Mesenchymal stem cell (in vitro differentiated cells and primary cell): ENCODE measurements around the gene CEP97.
A peak's percentile ranks its signal among the peaks of the same experiment; 100 is the strongest.

Experiments used
- DNase-seq: peaks from one replicate; pipeline ENCODE4 v3.0.0-alpha.2; 2013
- H2AFZ ChIP-seq: one replicate; pipeline ENCODE4 v1.6.1; 2013; ENCODE audit warnings: low read depth, mild to moderate bottlenecking, control low read depth, inconsistent platforms, low read length, moderate library complexity
- H2AK5ac ChIP-seq: 2 replicates; pipeline ENCODE4 v1.6.1; 2013; ENCODE audit warnings: low read length, moderate library complexity, mild to moderate bottlenecking, inconsistent platforms; ENCODE audit not compliant: severe bottlenecking
- H2BK120ac ChIP-seq: one replicate; pipeline ENCODE4 v1.6.1; 2013; ENCODE audit warnings: low read depth, mild to moderate bottlenecking, inconsistent platforms, low read length, moderate library complexity
- H2BK12ac ChIP-seq, 2 experiments: one replicate each; pipeline ENCODE4 v1.6.1; 2013; ENCODE audit warnings: inconsistent platforms in 2 of 2, low read length in 2 of 2, mild to moderate bottlenecking in 2 of 2, moderate library complexity in 2 of 2, control low read depth in 1 of 2
- H2BK15ac ChIP-seq: one replicate; pipeline ENCODE4 v1.6.1; 2013; ENCODE audit warnings: mild to moderate bottlenecking, low read depth, inconsistent platforms; ENCODE audit not compliant: poor library complexity, severe bottlenecking
- H2BK5ac ChIP-seq: 2 replicates; pipeline ENCODE4 v1.6.1; 2013; ENCODE audit warnings: low read depth, mild to moderate bottlenecking, low read length, control low read depth, inconsistent platforms; ENCODE audit not compliant: poor library complexity, severe bottlenecking
- H3K14ac ChIP-seq, 2 experiments: one replicate each; pipeline ENCODE4 v1.6.1; 2013; ENCODE audit warnings: inconsistent platforms in 2 of 2, low read length in 2 of 2, control low read depth in 1 of 2, mild to moderate bottlenecking in 1 of 2, moderate library complexity in 1 of 2
- H3K18ac ChIP-seq, 2 experiments: one replicate each; pipeline ENCODE4 v1.6.1; 2013; ENCODE audit warnings: inconsistent platforms in 2 of 2, low read length in 2 of 2, control low read depth in 1 of 2, low read depth in 1 of 2, mild to moderate bottlenecking in 1 of 2
- H3K23ac ChIP-seq, 2 experiments: one replicate each; pipeline ENCODE4 v1.6.1; 2013; ENCODE audit warnings: inconsistent platforms in 2 of 2, low read length in 2 of 2, mild to moderate bottlenecking in 2 of 2, moderate library complexity in 2 of 2, control low read depth in 1 of 2
- H3K27ac ChIP-seq: 2 replicates; pipeline ENCODE4 v1.5.1; 2013; ENCODE audit warnings: mild to moderate bottlenecking, moderate library complexity, low read length, control low read depth, inconsistent platforms; ENCODE audit not compliant: poor library complexity, severe bottlenecking
- H3K27me3 ChIP-seq, 2 experiments: 2 replicates each; pipeline versions ENCODE4 v1.6.1 to v1.7.0; 2013; ENCODE audit warnings: low read length in 2 of 2, mild to moderate bottlenecking in 2 of 2, moderate library complexity in 2 of 2, control low read depth in 1 of 2, inconsistent platforms in 1 of 2; ENCODE audit not compliant: control insufficient read depth in 1 of 2, insufficient read depth in 1 of 2
- H3K36me3 ChIP-seq, 2 experiments: 2 replicates each; pipeline versions ENCODE4 v1.6.1 to v1.7.0; 2013; ENCODE audit warnings: low read length in 2 of 2, control low read depth in 1 of 2, inconsistent platforms in 1 of 2, low read depth in 1 of 2, mild to moderate bottlenecking in 1 of 2; ENCODE audit not compliant: insufficient read depth in 2 of 2, control insufficient read depth in 1 of 2
- H3K4ac ChIP-seq, 2 experiments: one replicate each; pipeline ENCODE4 v1.6.1; 2013; ENCODE audit warnings: inconsistent platforms in 2 of 2, low read length in 2 of 2, mild to moderate bottlenecking in 2 of 2, moderate library complexity in 2 of 2, control low read depth in 1 of 2, low read depth in 1 of 2
- H3K4me1 ChIP-seq: 2 replicates; pipeline ENCODE4 v1.6.1; 2013; ENCODE audit warnings: low read depth, low read length, control low read depth; ENCODE audit not compliant: control insufficient read depth, insufficient read depth
- H3K4me2 ChIP-seq: 2 replicates; pipeline ENCODE4 v1.6.1; 2013; ENCODE audit warnings: low read length, mild to moderate bottlenecking, inconsistent platforms; ENCODE audit not compliant: poor library complexity, severe bottlenecking
- H3K4me3 ChIP-seq, 2 experiments: 2 replicates each; pipeline versions ENCODE4 v1.5.1 to v1.7.0; 2013; ENCODE audit warnings: low read length in 2 of 2, mild to moderate bottlenecking in 2 of 2, control low read depth in 1 of 2, low read depth in 1 of 2; ENCODE audit not compliant: insufficient read depth in 1 of 2
- H3K79me1 ChIP-seq: replicated peaks from 2 replicates; pipeline ENCODE4 v1.6.1; 2013; ENCODE audit warnings: mild to moderate bottlenecking, control low read depth, low read length, inconsistent platforms; ENCODE audit not compliant: poor library complexity, severe bottlenecking
- H3K9ac ChIP-seq: 2 replicates; pipeline ENCODE4 v1.7.0; 2013; ENCODE audit warnings: mild to moderate bottlenecking, low read length, moderate library complexity
- H3K9me3 ChIP-seq: 2 replicates; pipeline ENCODE4 v1.7.0; 2013; ENCODE audit warnings: mild to moderate bottlenecking, low read length; ENCODE audit not compliant: control insufficient read depth
- H4K8ac ChIP-seq: one replicate; pipeline ENCODE4 v1.6.1; 2013; ENCODE audit warnings: inconsistent platforms, mild to moderate bottlenecking, low read length, moderate library complexity
- H4K91ac ChIP-seq: one replicate; pipeline ENCODE4 v1.6.1; 2013; ENCODE audit warnings: mild to moderate bottlenecking, low read length, inconsistent platforms
- WGBS: methylation state at CpG from one replicate; pipeline ENCODE4 v1.1.7; 2013; ENCODE audit warnings: mixed read lengths; 5-methylcytosine and 5-hydroxymethylcytosine counted together

Gene CEP97

DNA sequence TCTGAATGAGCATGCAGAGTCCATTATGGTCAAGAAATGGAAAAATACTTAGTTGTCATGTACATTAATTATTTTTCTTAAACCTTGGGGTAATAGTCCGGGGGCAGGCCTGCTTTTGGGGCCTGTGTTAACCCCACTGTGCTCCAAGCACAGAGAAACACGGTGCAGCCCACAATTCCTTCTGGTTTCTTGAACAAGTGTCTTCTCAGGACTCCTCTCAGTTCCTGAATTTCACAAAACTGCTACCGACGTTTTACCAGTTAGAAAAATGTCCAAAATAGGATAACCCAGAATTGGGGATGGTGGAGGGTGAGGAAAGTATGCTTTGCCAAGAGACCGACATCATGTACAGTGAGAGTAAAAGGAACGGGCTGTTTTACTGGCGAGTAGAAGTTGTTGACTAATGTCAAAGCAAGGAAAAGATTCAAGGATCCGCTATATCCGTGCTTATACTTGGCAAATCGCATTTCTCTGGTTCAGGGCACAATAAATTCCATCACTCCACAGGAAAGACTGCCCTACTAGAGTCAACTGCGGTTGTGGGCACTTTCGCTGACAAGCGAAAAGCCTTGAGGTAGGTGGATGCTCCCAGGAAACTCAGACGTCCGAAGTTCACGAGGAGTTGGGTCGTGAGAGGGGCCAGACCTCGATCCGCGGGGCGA is 54.1 kb downstream of the CEP97 start:
- no peak overlapping the region for H2AK5ac ChIP-seq
- peaks cover 5% of the 10 kb centered on the region for H3K79me1 ChIP-seq
- no peaks in the 10 kb centered on the region for H3K27me3 ChIP-seq
- H2AFZ ChIP-seq = peak overlapping the region; percentile 43
- H2BK5ac ChIP-seq = no peak overlapping the region
- 35% methylated on average over 21 of the region's 21 CpGs for WGBS
- H3K9me3 ChIP-seq = no peaks in the 10 kb centered on the region
- H3K27ac ChIP-seq = peak overlapping the region; percentile 9
- peak overlapping the region; percentile 81 to 98 for H3K4me3 ChIP-seq
- no peak overlapping the region for H3K23ac ChIP-seq
- H3K4me2 ChIP-seq = peak overlapping the region; percentile 86
- H4K8ac ChIP-seq = peak overlapping the region; percentile 96
- peaks cover 2% of the 10 kb centered on the region for H3K4me1 ChIP-seq
- H2BK15ac ChIP-seq = peak overlapping the region; percentile 86
- peak overlapping the region in 1 of 2 experiments; percentile 8 for H2BK12ac ChIP-seq
- peak overlapping the region; percentile 84 for H3K9ac ChIP-seq
- peaks cover 8 to 13% of the 10 kb centered on the region in 2 experiments for H3K36me3 ChIP-seq
- no peak for DNase-seq
- peak overlapping the region in 1 of 2 experiments; percentile 42 for H3K4ac ChIP-seq
- H4K91ac ChIP-seq = peak overlapping the region; percentile 91
- peak overlapping the region; percentile 61 for H2BK120ac ChIP-seq
- no peak overlapping the region for H3K14ac ChIP-seq
- peak overlapping the region; percentile 40 to 94 for H3K18ac ChIP-seq

DNA sequence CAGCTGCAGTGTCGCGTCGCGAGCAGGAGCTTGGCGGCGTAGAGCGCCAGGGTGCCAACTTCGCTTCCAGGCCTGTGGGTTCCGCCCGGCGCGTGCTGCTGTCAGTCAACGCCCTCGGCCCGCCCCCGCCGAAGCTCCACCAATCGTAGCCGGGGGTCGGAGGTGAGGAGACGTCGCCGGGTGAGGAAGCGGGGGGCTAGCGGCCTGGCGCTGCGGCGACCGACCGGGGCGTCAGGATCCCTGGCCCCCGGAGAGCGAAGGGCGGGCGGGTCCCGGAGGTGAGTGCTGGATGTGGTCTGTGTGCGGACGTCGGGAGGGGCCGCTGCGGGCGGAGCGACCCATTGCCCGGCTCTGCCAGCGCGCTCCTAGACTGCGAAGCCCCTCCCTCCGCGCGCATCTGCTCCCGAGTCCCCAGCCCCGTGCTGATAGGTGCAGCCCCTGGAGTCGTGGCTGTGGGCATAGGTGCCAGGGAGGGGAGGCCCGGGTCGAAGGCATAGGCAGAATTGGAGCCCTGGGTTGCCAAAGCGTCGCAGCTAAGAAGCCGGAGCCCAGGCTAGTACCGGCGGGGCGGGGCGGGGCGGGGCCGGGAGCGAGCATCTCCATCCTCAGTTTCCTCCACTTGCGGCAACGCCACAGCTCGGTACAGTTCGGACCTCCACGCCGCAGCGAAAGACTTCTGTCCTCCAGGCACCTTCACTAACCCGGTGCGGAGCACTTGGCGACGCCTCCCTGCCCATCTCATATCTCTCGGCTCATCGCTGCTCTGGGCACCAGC is 54.8 kb downstream of the CEP97 start, which contains the start of gene NXPE3:
TSS of gene NXPE3 (plus strand) at position 165 of the 775 bp plus-strand sequence. CDS start 6,386 bp downstream, outside the sequence.
- peak within 1 kb of the TSS in 1 of 2 experiments; percentile 96 for H3K14ac ChIP-seq
- peak within 1 kb of the TSS in 1 of 2 experiments; percentile 27 for H2BK12ac ChIP-seq
- H2AFZ ChIP-seq = peak within 1 kb of the TSS; percentile 62
- peaks cover 10 to 20% of the 10 kb centered on the region in 2 experiments for H3K36me3 ChIP-seq
- H3K27me3 ChIP-seq = no peaks in the 10 kb centered on the region
- peak within 1 kb of the TSS; percentile 81 to 98 for H3K4me3 ChIP-seq
- WGBS = 1% methylated on average over 49 of the region's 78 CpGs
- peak within 1 kb of the TSS; percentile 93 for H3K4me2 ChIP-seq
- DNase-seq = peak; percentile 85
- H4K8ac ChIP-seq = peak within 1 kb of the TSS; percentile 96
- H4K91ac ChIP-seq = peak within 1 kb of the TSS; percentile 91
- peaks cover 9% of the 10 kb centered on the region for H3K79me1 ChIP-seq
- peak within 1 kb of the TSS; percentile 66 for H3K27ac ChIP-seq
- peak within 1 kb of the TSS; percentile 61 for H2BK120ac ChIP-seq
- H2BK15ac ChIP-seq = peak within 1 kb of the TSS; percentile 86
- no peaks in the 10 kb centered on the region for H3K9me3 ChIP-seq
- H3K4me1 ChIP-seq = peaks cover 2% of the 10 kb centered on the region
- H3K18ac ChIP-seq = peak within 1 kb of the TSS; percentile 40 to 94
- H2BK5ac ChIP-seq = no peak within 1 kb of the TSS
- no peak within 1 kb of the TSS for H2AK5ac ChIP-seq
- peak within 1 kb of the TSS; percentile 84 for H3K9ac ChIP-seq
- H3K23ac ChIP-seq = peak within 1 kb of the TSS in 1 of 2 experiments; percentile 85
- peak within 1 kb of the TSS in 1 of 2 experiments; percentile 87 for H3K4ac ChIP-seq

DNA sequence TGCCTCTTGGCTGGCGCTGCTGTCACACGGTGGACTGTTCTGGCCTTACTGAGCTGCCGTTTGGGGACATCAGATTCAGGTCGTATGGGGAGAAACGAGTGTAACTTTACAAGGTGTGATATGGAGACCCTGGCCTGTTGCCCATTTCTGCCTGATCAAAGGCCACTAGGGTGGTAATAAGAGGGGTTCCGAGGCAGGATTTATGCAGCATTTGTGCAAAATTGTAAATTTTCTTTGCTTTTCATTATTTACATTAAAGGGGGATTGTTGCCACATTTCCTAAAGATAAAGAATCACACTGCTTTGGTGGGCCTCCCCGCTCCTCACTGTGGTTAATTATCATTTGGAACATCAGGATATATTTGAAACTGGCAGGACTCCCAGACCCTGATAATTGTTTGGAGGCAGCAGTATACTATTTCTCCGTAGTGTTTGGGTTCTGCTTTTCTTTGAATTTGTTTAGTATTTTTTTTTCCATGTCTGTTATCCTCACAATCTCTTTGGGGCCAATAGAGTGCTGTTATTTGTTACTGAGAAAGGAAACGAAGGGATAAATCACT is 55.5 kb downstream of the CEP97 start:
- DNase-seq = peak; percentile 40

More for the DNA sequence above, 55.5 kb downstream of the CEP97 start:
- Histone ChIP-seq H2BK120ac (no peak overlapping the region), H2BK15ac (no peak overlapping the region), H2BK12ac (peak overlapping the region in 1 of 2 experiments; percentile 17), H2AK5ac (no peak overlapping the region), H3K9me3 (no peaks in the 10 kb centered on the region), H2BK5ac (no peak overlapping the region), H2AFZ (no peak overlapping the region), H3K4me2 (peak overlapping the region; percentile 93), H3K4ac (peak overlapping the region in 1 of 2 experiments; percentile 87), H3K14ac (peak overlapping the region in 1 of 2 experiments; percentile 96), H3K36me3 (peaks cover 15 to 27% of the 10 kb centered on the region in 2 experiments), H4K91ac (no peak overlapping the region), H3K4me3 (peak overlapping the region; percentile 81 to 98), H3K18ac (peak overlapping the region; percentile 14 to 94), H3K4me1 (peaks cover 2% of the 10 kb centered on the region), H3K23ac (peak overlapping the region in 1 of 2 experiments; percentile 85), H4K8ac (peak overlapping the region; percentile 21), H3K27ac (peak overlapping the region; percentile 66), H3K79me1 (peaks cover 14% of the 10 kb centered on the region), H3K27me3 (no peaks in the 10 kb centered on the region), H3K9ac (peak overlapping the region; percentile 84)
- 21% methylated on average over 8 of the region's 9 CpGs for WGBS
